ENCODE results near the gene EIF2S2.
A peak's percentile ranks its signal among the peaks of the same experiment; 100 is the strongest.
"Not testable (repeated sequence)": the region's sequence is repeated elsewhere in the genome, so short reads cannot be mapped to it uniquely, and the experiment has no call there.

The EIF2S2 gene

GRCh38 chr20:34111702-34112599, at the start of gene EIF2S2:
Gene EIF2S2, minus strand, starts transcription at chr20:34112243. Its CDS starts 133 bp downstream, at chr20:34112110.
- peak; percentile 99 for DNase-seq

- DNase-seq, result not testable (repeated sequence)
These were observed 45.7 kb upstream of the EIF2S2 start for GRCh38 chr20:34157697-34158096.

- no peak for DNase-seq
These were observed 43.8 kb upstream of the EIF2S2 start for GRCh38 chr20:34155836-34156235.

GRCh38 chr20:34153169-34153568, 41.1 kb upstream of the EIF2S2 start:
- not testable (repeated sequence) for DNase-seq

GRCh38 chr20:34152073-34152472, 40.0 kb upstream of the EIF2S2 start:
- DNase-seq, result not testable (repeated sequence)

GRCh38 chr20:34150306-34151000, 38.4 kb upstream of the EIF2S2 start:
- no peak for DNase-seq

GRCh38 chr20:34145280-34145819, 33.3 kb upstream of the EIF2S2 start:
- DNase-seq, result no peak

- DNase-seq, result no peak
These were observed 31.9 kb upstream of the EIF2S2 start for GRCh38 chr20:34143951-34144350.

- no peak for DNase-seq
These were observed 30.1 kb upstream of the EIF2S2 start for GRCh38 chr20:34142121-34142520.

- no peak for DNase-seq
These were observed 29.2 kb upstream of the EIF2S2 start for GRCh38 chr20:34141293-34141692.

- not testable (repeated sequence) for DNase-seq
These were observed 23.7 kb upstream of the EIF2S2 start for GRCh38 chr20:34135525-34136275.

- DNase-seq, result not testable (repeated sequence)
These were observed 21.4 kb upstream of the EIF2S2 start for GRCh38 chr20:34133365-34133860.

- DNase-seq, result not testable (repeated sequence)
These were observed 20.9 kb upstream of the EIF2S2 start for GRCh38 chr20:34132943-34133342.

GRCh38 chr20:34132491-34132890, 20.4 kb upstream of the EIF2S2 start:
- not testable (repeated sequence) for DNase-seq

- no peak for DNase-seq
These were observed 19.4 kb upstream of the EIF2S2 start for GRCh38 chr20:34131491-34131890.

GRCh38 chr20:34129518-34130162, 17.6 kb upstream of the EIF2S2 start:
- DNase-seq, result peak; percentile 77

- DNase-seq, result no peak
These were observed 15.7 kb upstream of the EIF2S2 start for GRCh38 chr20:34127792-34128191.

- DNase-seq, result no peak
These were observed 12.6 kb upstream of the EIF2S2 start for GRCh38 chr20:34124469-34125249.

- DNase-seq, result no peak
These were observed 11.3 kb upstream of the EIF2S2 start for GRCh38 chr20:34123309-34123708.

- DNase-seq, result no peak
These were observed 10.4 kb upstream of the EIF2S2 start for GRCh38 chr20:34122274-34122980.

GRCh38 chr20:34120213-34120612, 8.2 kb upstream of the EIF2S2 start:
- no peak for DNase-seq

All from retina (tissue), 1 donor.